ENCODE data around the gene SECTM1. TPM values are rescaled to one million over a fixed set of nuclear protein-coding genes. Genes with fewer than 3 reads are reported as not detected.
A peak's percentile ranks its signal among the peaks of the same experiment; 100 is the strongest.
"Not testable (repeated sequence)": the region's sequence is repeated elsewhere in the genome, so short reads cannot be mapped to it uniquely, and the experiment has no call there.

SECTM1 gene
- total RNA-seq, 1 experiment from 2014 or later = 3.2 TPM

DNA sequence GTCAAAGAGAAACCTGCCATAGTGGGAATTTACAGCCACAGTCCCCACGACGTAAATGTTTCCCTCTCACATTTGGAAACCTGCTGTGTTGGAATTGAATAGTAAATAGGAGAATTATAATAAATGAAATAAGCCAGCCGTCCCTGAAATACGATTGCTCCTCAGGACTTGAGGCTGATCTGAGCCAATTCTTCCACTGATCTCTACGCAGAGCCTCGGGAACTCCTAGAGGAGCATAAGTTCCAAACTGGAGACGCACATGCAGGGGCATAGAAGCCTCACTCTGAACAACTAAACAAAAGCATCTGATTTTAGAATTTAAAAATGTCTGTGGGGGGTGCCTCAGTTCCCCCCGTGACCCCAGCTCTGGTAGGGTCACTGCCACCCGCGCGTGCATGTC is 15.3 kb upstream of the SECTM1 start:
- DNase-seq (ENCODE audit: low spot score) = no peak

DNA sequence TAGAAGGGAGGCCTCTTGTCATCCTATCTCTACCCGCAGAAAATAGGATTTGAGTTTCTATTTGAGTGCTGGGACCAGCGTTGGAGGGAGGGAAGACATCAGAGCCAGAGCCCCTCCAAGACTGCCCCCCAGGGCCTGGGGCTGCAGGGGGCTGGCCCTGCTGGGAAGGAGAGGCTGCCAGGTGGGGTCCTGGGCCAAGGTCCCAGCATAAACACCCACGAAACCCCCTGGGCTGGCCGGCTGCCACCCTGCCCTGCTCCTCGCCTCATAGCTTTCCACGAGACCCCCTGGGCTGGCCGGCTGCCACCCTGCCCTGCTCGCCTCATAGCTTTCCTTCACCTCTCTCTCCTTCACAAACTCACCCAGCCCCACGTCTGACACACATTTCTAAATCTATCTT is 14.9 kb upstream of the SECTM1 start:
- no peak for DNase-seq (ENCODE audit: low spot score)

DNA sequence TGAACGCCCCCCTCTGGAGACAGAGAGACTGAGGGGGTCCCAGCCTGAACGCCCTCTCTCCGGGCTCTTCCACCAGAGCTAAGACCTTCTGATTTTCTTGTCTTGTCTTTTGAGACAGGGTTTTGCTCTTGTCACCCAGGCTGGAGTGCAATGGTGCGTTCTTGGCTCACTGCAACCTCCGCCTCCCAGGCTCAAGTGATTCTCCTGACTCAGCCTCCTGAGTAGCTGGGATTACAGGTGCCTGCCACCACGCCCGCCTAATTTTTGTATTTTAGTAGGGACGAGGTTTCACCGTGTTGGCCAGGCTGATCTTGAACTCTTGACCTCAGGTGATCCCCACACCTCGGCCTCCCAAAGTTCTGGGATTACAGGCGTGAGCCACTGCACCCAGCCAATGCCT is 14.4 kb upstream of the SECTM1 start:
- not testable (repeated sequence) for DNase-seq (ENCODE audit: low spot score)

DNA sequence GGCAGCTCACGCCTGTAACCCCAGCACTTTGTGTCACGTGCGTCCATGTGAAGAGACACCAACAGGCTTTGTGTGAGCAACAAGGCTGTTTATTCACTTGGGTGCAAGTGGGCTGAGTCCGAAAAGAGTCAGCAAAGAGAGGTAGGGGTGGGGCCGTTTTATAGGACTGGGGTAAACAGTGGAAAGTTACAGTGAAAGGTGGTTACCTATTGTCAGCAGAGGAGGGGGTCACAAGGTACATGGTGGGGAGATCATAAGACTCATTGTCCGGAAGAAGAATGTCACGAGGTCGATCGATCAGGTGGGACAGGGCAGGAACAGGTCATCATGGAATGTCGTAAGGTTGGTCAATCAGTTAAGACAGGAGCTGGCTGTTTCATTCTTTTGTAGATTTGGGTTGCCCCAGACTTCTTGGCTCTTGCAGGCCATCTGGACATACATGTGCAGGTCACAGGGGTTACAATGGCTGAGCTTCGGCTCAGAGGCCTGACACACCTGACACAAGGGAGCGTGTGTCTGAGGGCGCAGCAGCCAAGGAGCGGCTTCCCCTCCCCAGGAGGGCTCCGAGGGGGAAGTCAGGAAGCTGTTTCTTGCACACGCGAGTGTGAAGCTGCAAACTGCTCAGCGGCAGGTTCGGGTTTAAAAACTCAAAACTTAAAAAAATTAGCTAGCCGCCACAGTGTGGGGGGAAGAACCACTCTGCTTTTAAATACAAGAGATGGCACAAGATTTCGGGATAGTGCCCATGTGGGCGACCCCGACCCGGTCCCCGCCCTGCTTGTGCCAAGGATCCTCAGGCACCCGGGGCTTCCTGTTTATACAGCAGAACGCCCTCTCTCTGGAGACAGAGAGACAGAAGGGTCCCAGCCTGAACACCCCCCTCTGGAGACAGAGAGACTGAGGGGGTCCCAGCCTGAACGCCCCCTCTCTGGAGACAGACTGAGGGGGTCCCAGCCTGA is 13.1 kb upstream of the SECTM1 start:
- peak; percentile 55 for DNase-seq (ENCODE audit: low spot score)

DNA sequence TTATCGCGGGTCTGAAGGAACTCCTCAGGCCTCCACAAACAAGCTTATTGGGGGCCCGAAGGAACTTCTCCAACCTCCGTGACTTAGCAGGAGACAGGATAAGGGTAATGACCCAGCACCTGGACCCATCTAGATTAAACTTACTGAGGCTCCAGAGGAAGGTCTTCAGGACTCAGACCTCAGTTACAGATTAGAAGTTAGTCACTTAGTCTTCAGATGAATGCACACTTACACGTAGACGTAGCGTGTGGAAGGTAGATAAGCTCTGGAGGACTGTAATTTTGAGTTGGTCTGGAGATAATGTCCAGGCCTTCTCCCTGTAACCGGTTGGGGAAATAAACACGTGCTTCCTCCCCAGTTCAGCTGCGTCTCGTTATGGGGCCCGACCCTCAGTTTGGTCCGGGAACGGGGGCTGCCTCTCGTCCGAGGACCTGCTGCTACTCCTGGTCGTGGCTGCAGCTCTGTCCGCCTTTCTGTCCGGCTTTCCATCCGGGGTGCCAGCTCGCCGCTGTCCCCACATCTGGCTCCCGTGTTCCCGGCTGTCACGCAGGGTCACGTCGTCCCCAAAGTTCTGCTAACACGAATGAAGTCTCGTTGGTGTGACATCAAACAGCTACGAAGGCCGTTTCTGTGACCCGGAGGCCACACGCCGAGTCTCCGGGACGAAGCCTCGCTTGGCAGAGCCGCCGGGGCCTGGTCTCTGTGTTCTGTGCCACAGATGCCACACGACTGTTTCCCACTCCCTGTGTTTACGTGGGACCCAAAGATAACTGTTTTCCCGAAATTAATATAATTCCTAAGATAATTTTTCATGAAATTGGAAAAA is 11.8 kb upstream of the SECTM1 start:
- DNase-seq (ENCODE audit: low spot score) = no peak

DNA sequence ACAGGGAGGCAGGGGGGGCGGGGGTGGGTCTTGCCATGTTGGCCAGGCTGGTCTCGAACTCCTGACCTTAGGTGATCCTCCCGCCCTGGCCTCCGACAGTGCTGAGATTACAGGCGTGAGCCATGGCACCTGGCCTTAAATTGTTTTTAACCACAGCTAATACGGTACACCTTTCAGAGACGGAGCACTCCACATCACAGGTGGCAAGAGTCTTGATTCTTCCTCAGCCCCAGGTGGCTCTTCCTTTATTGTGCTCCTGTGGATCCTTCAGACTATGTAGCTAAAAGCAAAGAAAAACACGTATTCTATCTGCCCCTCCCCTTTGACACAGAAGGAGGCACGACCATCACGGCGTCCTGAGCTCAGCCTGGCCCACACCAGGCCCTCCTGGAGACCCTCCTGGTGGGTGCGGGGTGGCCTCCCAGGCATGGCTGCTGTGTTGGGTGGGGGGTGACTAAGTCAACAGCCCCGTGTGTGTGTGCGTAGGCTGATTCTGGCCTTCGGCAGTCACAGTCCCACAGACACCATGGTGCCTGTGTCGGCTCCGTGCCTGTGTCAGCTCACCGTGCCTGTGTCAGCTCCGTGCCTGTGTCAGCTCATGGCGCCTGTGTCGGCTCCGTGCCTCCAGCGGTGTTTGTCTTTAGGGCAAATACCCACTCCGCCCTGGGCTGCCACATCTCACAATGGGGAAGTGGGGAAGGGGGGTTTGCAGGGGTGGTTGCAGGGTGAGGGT is 10.8 kb upstream of the SECTM1 start:
- no peak for DNase-seq (ENCODE audit: low spot score)

DNA sequence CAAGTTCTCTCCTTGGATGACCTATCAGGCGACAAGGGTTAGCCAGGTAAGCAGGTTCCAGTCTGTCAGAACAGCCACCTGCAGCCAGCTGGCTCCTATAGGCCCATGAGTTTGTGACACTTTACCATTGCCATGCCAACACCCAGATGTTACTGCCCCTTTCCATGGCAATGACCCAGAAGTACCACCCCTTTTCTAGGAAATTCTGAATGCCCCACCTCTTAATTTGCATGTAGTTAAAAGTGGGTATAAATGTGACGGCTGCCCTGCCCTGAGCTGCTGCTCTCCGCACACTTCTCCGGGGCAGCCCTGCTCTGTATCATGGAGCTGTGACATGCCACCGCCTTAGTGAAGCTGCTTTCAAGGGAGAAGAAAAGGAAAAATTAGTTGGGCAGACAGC is 10.0 kb upstream of the SECTM1 start:
- DNase-seq (ENCODE audit: low spot score) = no peak

DNA sequence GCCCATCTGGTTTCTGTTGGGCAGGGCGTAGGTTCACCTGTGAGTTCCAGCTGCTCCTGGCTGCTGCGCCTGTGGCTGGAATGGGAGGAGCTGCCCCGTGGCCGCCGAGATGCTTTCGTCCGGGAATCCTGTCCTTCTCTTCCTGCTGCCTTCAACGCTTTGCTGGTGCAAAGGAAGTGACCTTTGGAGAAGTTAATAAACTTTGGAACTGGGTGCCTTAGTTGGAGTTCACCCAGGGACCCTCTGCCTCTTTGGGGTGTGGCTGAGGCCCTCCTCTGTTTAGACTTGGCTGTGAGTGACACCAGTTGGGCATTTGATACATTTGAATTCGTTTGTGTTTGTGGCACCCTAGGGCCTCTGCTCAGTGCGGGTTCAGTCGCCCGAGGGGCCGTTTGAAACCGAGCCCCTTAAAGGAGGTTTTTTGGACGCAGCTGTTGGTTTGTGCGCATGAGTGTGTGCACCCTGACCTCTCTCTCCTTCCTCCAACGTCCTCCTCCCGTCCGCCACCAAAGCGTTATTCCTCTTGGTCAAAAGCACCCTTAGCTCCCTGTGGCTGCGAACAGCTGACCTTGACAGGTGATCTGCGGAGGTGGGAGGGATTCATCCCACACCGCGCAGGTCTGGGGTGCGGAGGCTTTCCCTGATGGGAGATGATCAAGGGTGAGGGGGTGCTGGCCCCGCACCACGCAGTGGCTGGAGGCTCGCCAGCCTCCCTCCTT is 9.0 kb upstream of the SECTM1 start:
- DNase-seq (ENCODE audit: low spot score) = peak; percentile 43

DNA sequence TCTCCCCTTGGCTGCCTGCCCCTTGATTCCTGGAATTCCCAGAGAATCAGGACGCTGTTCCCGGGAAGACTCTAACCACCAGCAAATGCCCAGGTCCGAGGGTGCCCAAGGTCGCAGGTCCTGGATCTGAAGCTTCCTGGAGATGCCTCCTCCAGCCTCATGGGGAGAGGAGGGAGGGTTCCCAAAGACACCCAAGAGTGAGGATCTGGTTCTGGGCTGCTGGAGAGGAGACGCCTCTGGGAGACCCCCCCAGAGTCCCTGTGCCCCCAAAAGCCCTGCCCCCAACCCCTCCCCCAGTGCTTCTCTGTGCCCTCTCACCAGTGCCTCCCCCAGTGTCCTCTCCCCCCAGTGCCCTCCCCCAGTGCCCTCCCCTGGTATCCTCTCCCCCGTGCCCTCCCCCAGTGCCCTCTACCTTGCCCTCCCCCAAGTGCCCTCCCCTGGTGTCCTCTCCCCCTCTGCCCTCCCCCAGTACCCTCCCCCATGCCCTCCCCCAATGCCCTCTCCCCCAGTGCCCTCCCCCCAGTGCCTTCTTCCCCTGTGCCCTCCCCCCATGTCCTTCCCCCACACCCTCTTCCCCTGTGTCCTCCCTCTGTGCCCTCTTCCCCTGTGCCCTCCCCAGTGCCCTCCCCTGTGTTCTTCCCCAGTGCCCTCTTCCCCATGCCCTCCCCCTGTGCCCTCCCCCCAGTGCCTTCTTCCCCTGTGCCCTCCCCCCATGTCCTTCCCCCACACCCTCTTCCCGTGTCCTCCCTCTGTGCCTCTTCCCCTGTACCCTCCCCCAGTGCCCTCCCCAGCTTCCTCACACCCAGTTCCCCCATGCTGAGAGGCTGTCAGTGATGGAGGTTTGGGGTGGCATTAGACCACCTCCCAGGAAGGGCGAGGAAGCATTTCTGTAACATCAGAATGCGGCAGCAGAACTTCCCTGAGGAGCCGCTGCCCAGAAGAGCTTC is 6.3 kb upstream of the SECTM1 start:
- DNase-seq (ENCODE audit: low spot score) = no peak

DNA sequence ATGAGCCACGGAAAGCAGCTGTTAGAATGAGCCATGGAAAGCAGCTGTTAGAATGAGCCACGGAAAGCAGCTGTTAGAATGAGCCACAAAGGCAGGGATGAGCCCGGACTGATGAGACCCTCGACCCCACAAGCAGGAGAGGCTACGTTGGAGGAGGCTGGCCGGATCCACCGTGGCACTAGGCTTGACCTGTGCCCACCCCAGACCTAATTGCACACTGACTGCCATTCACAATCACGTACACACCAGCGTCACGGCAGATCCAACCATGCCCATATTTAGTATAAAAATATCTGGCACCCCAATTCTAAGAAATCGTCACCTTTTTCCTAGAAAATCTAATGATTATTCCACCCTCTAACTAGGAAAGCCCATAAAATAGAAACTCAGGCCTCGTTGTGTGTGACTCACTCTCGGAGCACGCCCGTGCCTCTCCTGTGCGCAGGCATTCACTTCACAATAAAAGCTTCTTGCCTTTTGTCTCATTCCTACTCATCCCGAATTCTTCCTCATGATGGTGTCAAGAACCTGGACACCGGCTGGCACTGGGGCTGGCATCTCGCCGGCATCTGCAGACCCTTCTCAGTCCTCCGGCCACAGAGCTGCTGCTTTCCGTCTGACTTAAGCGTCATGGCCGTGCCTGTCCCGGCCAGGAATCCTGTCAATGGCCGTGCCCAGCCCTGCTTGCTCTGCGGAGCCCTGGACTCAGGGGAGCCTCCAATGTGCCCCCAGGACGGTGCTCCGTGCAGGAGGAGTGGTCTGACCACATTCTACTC is 5.5 kb upstream of the SECTM1 start:
- DNase-seq (ENCODE audit: low spot score) = peak; percentile 75

DNA sequence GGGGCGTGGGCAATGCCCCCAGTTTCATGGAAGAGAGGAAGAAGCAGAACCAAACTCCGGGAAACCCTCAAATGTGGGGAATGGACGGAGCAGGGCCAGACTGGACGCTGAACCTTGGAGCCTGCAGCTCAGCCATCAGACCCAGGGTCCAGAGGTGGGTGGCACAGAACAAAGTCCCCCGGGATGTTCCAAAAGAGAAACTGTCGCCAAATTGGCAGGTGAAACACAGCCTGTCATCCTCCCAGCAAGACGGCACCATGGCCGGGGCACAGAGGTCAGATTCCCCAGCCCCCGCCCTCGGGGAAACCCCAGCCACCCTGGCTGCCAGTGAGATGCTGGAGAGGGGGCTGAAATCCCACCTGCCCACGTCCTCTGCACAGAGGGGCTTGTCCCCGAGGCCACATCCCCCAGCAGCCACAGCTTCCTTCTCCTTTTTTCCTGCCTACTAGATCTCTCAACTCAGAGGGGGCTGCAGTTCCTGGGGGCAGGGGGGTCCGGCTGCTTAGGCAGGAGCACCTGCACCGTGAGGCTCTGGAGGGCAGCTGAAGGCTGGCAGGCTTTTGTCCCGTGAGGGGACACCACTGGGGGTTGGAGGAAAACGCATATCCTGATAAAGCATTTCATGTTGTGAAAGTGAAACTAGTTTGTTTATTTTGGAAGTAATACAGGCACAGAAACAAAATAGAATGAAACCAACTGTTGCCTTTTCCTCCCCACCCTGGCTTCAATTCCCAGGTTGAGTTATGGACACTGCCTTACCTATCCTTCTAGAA is 1.2 kb upstream of the SECTM1 start:
- no peak for DNase-seq (ENCODE audit: low spot score)

DNA sequence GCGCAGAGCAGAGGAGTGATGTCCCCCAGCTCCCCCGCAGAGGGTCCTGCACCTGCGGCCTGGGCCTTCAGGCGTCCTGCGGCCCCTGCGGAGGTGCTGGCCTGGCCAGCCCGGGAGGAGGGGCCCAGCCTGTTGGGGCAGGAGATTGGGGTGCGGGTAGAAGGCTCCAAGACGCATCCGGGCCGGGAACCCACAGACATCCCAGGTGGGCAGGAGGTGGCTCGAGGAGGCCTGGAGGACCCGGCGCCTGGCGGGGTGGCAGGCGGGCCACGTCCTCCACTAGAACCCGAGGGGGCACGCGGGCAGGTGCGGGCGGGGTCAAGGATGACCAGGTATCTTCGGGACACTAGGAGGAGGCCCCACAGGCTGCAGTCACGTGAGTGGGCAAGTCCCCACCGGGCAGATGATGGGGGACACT is 647 bp upstream of the SECTM1 start:
- DNase-seq (ENCODE audit: low spot score) = no peak

DNA sequence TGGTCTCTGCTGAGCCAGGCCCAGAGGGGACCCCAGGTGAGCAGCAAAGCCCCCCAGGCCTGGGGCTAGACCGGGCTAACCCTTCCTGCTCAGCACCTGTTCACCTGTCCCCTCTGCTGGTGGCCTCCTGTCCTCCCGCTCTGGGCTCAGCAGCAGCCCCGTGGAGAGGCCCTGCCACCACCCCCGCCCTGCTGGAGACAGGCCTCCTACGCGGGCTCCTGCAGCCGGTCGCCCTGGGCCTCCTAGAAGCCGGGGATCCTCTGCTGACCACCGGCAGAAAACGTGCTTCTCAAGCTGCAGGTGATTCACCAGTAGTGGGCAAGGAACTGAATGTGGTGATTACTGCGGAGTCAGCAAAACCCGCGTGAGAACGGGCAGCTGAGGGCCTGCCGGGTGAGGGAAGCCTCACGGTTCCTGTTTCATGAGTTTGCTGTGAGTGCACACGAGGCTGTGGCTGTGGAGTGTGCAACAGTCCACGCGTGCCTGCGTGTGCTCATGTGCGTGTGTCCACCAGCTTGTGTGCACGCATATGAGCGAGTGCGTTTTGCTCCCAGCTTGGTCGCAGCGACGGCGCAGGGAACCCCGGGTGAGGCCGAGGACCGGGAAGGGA is 792 bp downstream of the SECTM1 start:
- peak; percentile 51 for DNase-seq (ENCODE audit: low spot score)

DNA sequence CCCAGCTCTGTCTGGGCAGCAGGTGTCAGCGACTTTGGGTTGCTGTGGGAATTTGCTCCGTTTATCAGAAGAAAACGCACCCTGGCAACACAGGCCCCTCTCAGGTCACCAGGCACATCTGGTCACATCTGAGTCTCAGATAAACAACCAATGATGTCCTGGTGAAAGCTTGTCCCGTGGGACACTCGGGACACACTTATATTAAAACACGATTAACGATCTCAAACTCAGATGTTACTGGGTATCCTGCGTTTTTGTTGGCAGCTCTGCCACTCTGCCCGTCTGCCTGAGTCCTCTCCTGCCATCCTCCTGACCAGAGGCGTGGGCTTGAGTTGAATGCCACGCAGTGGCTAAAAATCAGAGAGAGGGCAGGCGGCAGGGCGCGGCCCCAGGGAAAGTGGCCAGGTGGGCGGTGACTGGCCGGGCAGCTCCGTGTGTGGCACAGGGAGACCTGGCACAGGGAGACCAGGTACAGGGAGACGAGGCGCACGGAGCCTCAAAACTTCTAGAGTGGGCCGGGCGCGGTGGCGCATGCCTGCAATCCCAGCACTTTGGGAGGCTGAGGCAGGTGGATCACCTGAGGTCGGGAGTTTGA is 2.1 kb downstream of the SECTM1 start:
- no peak for DNase-seq (ENCODE audit: low spot score)

DNA sequence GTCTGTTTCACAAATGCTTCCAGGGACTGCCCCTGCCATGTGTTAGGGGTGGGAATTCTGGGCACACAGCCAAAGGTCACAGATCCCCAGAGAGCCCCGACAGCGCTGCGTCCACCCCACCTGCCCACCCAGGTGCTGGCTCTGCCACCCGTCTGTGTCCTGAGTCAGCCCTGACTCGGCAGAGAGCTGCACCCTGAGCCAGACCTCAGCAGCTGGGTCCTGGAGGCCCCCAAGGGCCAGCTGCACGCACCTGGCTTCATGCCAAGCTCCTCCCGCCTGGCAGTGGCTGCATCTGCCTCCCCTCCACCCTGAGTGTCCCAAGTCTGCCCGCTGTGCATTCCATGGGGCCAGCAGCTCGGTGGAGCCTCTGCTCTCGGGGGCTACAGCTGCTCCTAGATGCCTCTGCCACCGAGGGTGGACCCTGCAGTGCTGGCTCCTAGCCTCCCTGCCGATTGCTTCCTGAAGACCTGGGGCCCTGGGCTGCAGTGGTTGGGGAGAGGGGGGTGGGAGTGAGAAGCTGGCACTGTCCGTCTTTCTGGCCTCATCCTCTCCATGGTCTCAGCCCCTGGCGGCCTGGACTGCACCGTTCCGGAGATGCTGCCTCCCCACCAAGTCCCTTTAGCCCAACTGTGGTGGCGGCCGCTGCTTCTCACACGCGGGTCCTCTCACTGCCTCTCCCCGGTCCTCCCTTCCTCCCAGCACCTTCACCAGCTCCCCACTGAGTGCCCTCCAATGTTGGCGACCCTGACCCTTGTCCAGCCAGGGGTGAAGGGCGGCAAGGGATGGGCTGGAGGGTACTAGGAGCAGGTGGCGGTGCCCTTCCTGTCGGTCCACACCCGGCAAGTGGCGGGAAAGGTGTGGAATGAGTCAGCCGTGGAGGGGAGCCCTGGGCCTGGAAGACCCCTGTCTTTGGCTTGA is 3.0 kb downstream of the SECTM1 start:
- DNase-seq (ENCODE audit: low spot score) = peak; percentile 71

DNA sequence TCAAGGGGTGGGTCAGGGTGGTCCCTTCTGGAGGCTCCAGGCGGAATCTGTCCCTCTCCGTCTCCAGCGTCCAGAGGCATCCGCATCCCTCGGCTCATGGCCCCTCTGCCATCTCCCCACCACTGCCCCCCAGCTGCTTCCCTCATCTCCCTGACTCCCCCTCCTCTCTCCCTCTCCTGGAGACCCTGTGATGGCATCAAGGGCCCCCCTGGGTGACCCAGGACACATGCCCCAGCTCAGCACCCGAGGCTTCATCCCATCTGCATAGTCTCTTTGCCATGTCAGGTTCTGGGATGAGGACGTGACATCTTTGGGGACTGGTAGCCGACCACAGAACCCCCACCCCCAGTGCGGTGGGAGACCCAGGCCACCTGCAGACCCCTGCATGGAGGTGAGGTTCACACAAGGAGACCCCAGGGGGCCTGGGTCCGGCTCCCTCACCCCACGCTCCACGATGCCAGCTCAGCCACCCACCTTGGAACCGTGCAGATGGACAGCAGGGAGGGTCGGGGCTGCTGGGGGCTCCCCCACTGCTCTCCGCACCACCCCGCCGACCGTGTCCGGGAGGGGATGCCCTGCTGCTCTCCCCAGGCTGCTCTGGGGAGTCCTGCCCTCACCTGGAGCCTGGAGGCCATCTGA is 3.8 kb downstream of the SECTM1 start:
- no peak for DNase-seq (ENCODE audit: low spot score)

Measured in HT-29 (cell line).